Mesenchymal stem cell (in vitro differentiated cells and primary cell): ENCODE results near the gene KIF25.

Source experiments
- DNase-seq: peaks from one replicate; pipeline ENCODE4 v3.0.0-alpha.2; 2013
- H2AFZ ChIP-seq: one replicate; pipeline ENCODE4 v1.6.1; 2013; ENCODE audit warnings: low read depth, mild to moderate bottlenecking, control low read depth, inconsistent platforms, low read length, moderate library complexity
- H2AK5ac ChIP-seq: 2 replicates; pipeline ENCODE4 v1.6.1; 2013; ENCODE audit warnings: low read length, moderate library complexity, mild to moderate bottlenecking, inconsistent platforms; ENCODE audit not compliant: severe bottlenecking
- H2BK120ac ChIP-seq: one replicate; pipeline ENCODE4 v1.6.1; 2013; ENCODE audit warnings: low read depth, mild to moderate bottlenecking, inconsistent platforms, low read length, moderate library complexity
- H2BK12ac ChIP-seq, 2 experiments: one replicate each; pipeline ENCODE4 v1.6.1; 2013; ENCODE audit warnings: inconsistent platforms in 2 of 2, low read length in 2 of 2, mild to moderate bottlenecking in 2 of 2, moderate library complexity in 2 of 2, control low read depth in 1 of 2
- H2BK15ac ChIP-seq: one replicate; pipeline ENCODE4 v1.6.1; 2013; ENCODE audit warnings: mild to moderate bottlenecking, low read depth, inconsistent platforms; ENCODE audit not compliant: poor library complexity, severe bottlenecking
- H2BK5ac ChIP-seq: 2 replicates; pipeline ENCODE4 v1.6.1; 2013; ENCODE audit warnings: low read depth, mild to moderate bottlenecking, low read length, control low read depth, inconsistent platforms; ENCODE audit not compliant: poor library complexity, severe bottlenecking
- H3K14ac ChIP-seq, 2 experiments: one replicate each; pipeline ENCODE4 v1.6.1; 2013; ENCODE audit warnings: inconsistent platforms in 2 of 2, low read length in 2 of 2, control low read depth in 1 of 2, mild to moderate bottlenecking in 1 of 2, moderate library complexity in 1 of 2
- H3K18ac ChIP-seq, 2 experiments: one replicate each; pipeline ENCODE4 v1.6.1; 2013; ENCODE audit warnings: inconsistent platforms in 2 of 2, low read length in 2 of 2, control low read depth in 1 of 2, low read depth in 1 of 2, mild to moderate bottlenecking in 1 of 2
- H3K23ac ChIP-seq, 2 experiments: one replicate each; pipeline ENCODE4 v1.6.1; 2013; ENCODE audit warnings: inconsistent platforms in 2 of 2, low read length in 2 of 2, mild to moderate bottlenecking in 2 of 2, moderate library complexity in 2 of 2, control low read depth in 1 of 2
- H3K27ac ChIP-seq: 2 replicates; pipeline ENCODE4 v1.5.1; 2013; ENCODE audit warnings: mild to moderate bottlenecking, moderate library complexity, low read length, control low read depth, inconsistent platforms; ENCODE audit not compliant: poor library complexity, severe bottlenecking
- H3K27me3 ChIP-seq, 2 experiments: 2 replicates each; pipeline versions ENCODE4 v1.6.1 to v1.7.0; 2013; ENCODE audit warnings: low read length in 2 of 2, mild to moderate bottlenecking in 2 of 2, moderate library complexity in 2 of 2, control low read depth in 1 of 2, inconsistent platforms in 1 of 2; ENCODE audit not compliant: control insufficient read depth in 1 of 2, insufficient read depth in 1 of 2
- H3K36me3 ChIP-seq, 2 experiments: 2 replicates each; pipeline versions ENCODE4 v1.6.1 to v1.7.0; 2013; ENCODE audit warnings: low read length in 2 of 2, control low read depth in 1 of 2, inconsistent platforms in 1 of 2, low read depth in 1 of 2, mild to moderate bottlenecking in 1 of 2; ENCODE audit not compliant: insufficient read depth in 2 of 2, control insufficient read depth in 1 of 2
- H3K4ac ChIP-seq, 2 experiments: one replicate each; pipeline ENCODE4 v1.6.1; 2013; ENCODE audit warnings: inconsistent platforms in 2 of 2, low read length in 2 of 2, mild to moderate bottlenecking in 2 of 2, moderate library complexity in 2 of 2, control low read depth in 1 of 2, low read depth in 1 of 2
- H3K4me1 ChIP-seq: 2 replicates; pipeline ENCODE4 v1.6.1; 2013; ENCODE audit warnings: low read depth, low read length, control low read depth; ENCODE audit not compliant: control insufficient read depth, insufficient read depth
- H3K4me2 ChIP-seq: 2 replicates; pipeline ENCODE4 v1.6.1; 2013; ENCODE audit warnings: low read length, mild to moderate bottlenecking, inconsistent platforms; ENCODE audit not compliant: poor library complexity, severe bottlenecking
- H3K4me3 ChIP-seq, 2 experiments: 2 replicates each; pipeline versions ENCODE4 v1.5.1 to v1.7.0; 2013; ENCODE audit warnings: low read length in 2 of 2, mild to moderate bottlenecking in 2 of 2, control low read depth in 1 of 2, low read depth in 1 of 2; ENCODE audit not compliant: insufficient read depth in 1 of 2
- H3K79me1 ChIP-seq: replicated peaks from 2 replicates; pipeline ENCODE4 v1.6.1; 2013; ENCODE audit warnings: mild to moderate bottlenecking, control low read depth, low read length, inconsistent platforms; ENCODE audit not compliant: poor library complexity, severe bottlenecking
- H3K9ac ChIP-seq: 2 replicates; pipeline ENCODE4 v1.7.0; 2013; ENCODE audit warnings: mild to moderate bottlenecking, low read length, moderate library complexity
- H3K9me3 ChIP-seq: 2 replicates; pipeline ENCODE4 v1.7.0; 2013; ENCODE audit warnings: mild to moderate bottlenecking, low read length; ENCODE audit not compliant: control insufficient read depth
- H4K8ac ChIP-seq: one replicate; pipeline ENCODE4 v1.6.1; 2013; ENCODE audit warnings: inconsistent platforms, mild to moderate bottlenecking, low read length, moderate library complexity
- H4K91ac ChIP-seq: one replicate; pipeline ENCODE4 v1.6.1; 2013; ENCODE audit warnings: mild to moderate bottlenecking, low read length, inconsistent platforms
- WGBS: methylation state at CpG from one replicate; pipeline ENCODE4 v1.1.7; 2013; ENCODE audit warnings: mixed read lengths; 5-methylcytosine and 5-hydroxymethylcytosine counted together

The KIF25 gene

DNA sequence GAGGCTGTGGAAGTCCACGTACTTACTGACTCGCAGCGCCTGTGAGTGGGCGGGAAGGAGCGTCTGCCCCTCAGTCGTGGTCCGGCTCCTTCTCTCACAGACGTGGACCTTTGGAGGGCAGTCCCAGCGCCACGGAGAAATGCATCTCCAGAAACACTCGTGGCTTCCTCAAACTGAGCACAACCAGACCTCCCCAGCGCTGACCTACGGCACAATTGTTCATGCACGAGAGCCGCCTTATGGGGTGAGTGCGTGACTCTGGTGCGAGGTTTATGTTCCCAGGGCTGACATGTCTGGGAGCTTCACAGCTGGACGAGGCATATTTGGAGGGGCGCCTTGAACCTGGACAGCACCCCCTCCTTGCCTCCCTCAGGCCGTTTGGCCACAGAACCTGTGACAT, 51.8 kb downstream of the KIF25 start:
- Histone ChIP-seq H3K4me2 (no peak overlapping the region), H4K8ac (no peak overlapping the region), H3K79me1 (no peaks in the 10 kb centered on the region), H2BK12ac (no peak overlapping the region), H3K23ac (no peak overlapping the region), H2BK15ac (no peak overlapping the region), H3K9ac (no peak overlapping the region), H3K36me3 (no peaks in the 10 kb centered on the region), H2BK120ac (no peak overlapping the region), H2AFZ (no peak overlapping the region), H3K9me3 (no peaks in the 10 kb centered on the region), H3K4me1 (peaks cover 7% of the 10 kb centered on the region), H3K14ac (no peak overlapping the region), H4K91ac (no peak overlapping the region), H2AK5ac (no peak overlapping the region), H3K27me3 (peaks cover 0 to 4% of the 10 kb centered on the region in 2 experiments), H3K4ac (no peak overlapping the region), H2BK5ac (no peak overlapping the region), H3K18ac (no peak overlapping the region), H3K4me3 (no peak overlapping the region), H3K27ac (no peak overlapping the region)
- 93% methylated on average over 19 of the region's 20 CpGs for WGBS
- DNase-seq = no peak

DNA sequence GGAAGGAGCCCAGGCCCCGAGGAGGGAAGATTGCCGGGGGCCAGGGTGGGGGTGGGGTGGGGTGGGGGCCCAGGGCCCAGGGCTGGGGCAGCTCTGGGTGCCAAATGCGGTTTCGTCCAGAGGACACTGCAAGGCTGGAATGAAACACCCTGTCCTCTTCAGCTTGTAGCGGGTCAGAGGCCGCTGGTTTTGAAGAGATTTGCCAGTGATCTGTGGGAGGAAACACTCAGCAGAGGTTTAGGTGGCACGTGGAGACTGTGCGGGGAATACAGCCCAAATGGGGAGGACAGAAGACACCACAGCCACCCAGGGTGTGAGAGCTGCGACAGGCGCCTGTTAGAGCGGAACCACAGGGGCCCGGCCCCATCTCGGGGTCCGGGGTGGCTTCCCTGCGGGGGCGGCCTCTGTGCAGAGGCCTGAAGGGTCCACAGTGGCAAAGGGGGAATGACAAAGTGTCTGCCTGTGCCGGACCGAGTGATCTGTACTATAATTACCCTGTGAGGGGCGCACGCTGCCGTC, 52.3 kb downstream of the KIF25 start:
- Histone ChIP-seq H2AFZ (no peak overlapping the region), H2BK12ac (peak overlapping the region in 1 of 2 experiments; percentile 15), H3K9ac (no peak overlapping the region), H3K23ac (no peak overlapping the region), H3K18ac (no peak overlapping the region), H3K79me1 (no peaks in the 10 kb centered on the region), H3K4me3 (no peak overlapping the region), H3K4me1 (peaks cover 8% of the 10 kb centered on the region), H2AK5ac (no peak overlapping the region), H4K91ac (no peak overlapping the region), H4K8ac (no peak overlapping the region), H3K27ac (no peak overlapping the region), H2BK15ac (no peak overlapping the region), H3K14ac (no peak overlapping the region), H3K27me3 (peaks cover 0 to 4% of the 10 kb centered on the region in 2 experiments), H3K4me2 (no peak overlapping the region), H3K9me3 (no peaks in the 10 kb centered on the region), H2BK5ac (no peak overlapping the region), H3K36me3 (no peaks in the 10 kb centered on the region), H3K4ac (no peak overlapping the region), H2BK120ac (no peak overlapping the region)
- DNase-seq = no peak
- WGBS = 88% methylated on average over 21 of the region's 21 CpGs

DNA sequence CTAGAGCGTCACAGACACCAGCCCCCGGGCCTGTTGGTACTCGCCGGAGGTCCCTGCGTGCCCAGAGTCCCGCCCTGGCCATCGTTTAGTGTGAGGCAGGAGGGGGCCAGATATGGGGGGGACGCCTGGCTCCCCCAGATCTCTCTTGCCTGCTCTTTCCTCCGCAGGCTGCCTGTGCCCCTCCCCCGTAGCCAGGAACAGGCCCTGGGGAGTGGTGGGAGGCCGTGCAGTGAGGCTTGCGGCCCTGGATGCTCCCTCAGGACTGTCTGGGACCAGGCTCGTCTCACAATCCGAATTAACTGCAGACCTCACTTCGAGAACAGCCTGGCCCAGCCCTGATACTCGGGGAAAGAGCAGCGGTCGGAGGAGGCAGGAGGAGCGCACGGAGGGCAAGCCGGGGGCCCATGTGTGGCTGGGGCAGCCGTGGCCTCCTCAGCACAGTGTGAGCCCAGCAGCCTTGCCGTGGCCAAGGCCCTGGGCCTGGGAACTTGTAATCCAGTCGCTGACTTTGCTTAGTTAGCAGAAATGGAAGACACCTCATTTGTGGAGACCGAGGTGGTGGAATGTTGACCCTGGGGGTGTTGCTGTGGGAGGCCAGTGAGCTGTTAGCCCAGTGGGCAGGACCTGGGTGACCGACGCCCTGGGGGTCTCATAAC, 52.9 kb downstream of the KIF25 start:
- H3K9me3 ChIP-seq = no peaks in the 10 kb centered on the region
- H3K4me2 ChIP-seq = no peak overlapping the region
- peak overlapping the region in 1 of 2 experiments; percentile 58 for H2BK12ac ChIP-seq
- no peak overlapping the region for H3K4ac ChIP-seq
- no peak overlapping the region for H3K9ac ChIP-seq
- no peak overlapping the region for H3K18ac ChIP-seq
- H2AFZ ChIP-seq = no peak overlapping the region
- H3K27ac ChIP-seq = no peak overlapping the region
- no peak overlapping the region for H2BK120ac ChIP-seq
- H4K8ac ChIP-seq = no peak overlapping the region
- WGBS = 90% methylated on average over 25 of the region's 27 CpGs
- H2BK15ac ChIP-seq = no peak overlapping the region
- peak overlapping the region in 1 of 2 experiments; percentile 63 for H3K14ac ChIP-seq
- DNase-seq = no peak
- no peaks in the 10 kb centered on the region for H3K79me1 ChIP-seq
- no peak overlapping the region for H2BK5ac ChIP-seq
- H3K36me3 ChIP-seq = no peaks in the 10 kb centered on the region
- peaks cover 0 to 4% of the 10 kb centered on the region in 2 experiments for H3K27me3 ChIP-seq
- peaks cover 8% of the 10 kb centered on the region for H3K4me1 ChIP-seq
- H2AK5ac ChIP-seq = no peak overlapping the region
- no peak overlapping the region for H3K23ac ChIP-seq
- H3K4me3 ChIP-seq = no peak overlapping the region
- H4K91ac ChIP-seq = no peak overlapping the region

DNA sequence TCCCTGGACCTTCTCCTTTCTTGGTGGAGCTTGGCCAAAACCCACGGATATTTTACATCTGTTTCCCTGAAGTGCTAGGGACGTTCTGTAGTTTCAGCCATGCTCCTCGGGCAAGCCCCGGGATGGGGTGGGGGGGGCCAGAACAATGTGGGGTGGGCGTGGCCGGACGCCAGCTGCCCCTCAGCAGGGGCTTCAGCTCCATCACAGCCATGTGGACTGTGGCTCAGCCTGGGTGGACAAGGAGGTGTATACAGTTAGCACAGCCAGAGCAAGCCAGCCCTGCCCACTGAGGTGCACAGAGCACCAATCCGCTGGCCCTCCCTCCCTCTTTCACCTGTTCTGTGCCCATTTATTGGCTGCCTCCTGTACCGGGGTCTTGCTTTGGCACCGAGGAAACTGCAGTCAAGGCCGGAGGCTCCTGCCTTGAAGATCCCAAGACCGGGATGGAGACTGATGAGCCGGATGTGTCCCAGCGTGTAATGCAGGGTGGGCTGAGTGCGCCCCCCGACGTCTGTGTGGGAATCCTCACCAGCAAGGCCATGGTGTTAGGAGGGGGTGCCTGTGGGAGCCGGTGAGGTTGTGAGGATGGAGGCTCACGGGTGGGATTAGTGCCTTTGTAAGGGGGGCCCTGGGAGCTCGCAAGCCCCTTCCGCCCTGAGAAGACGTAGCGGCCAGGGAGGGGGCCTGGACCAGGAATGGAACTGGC, 53.6 kb downstream of the KIF25 start:
- no peak overlapping the region for H4K8ac ChIP-seq
- peak overlapping the region; percentile 18 for H4K91ac ChIP-seq
- H3K79me1 ChIP-seq = no peaks in the 10 kb centered on the region
- H2BK120ac ChIP-seq = no peak overlapping the region
- H3K23ac ChIP-seq = no peak overlapping the region
- no peak overlapping the region for H3K18ac ChIP-seq
- H3K9me3 ChIP-seq = no peaks in the 10 kb centered on the region
- H3K4me3 ChIP-seq = no peak overlapping the region
- H3K27ac ChIP-seq = no peak overlapping the region
- H2BK5ac ChIP-seq = no peak overlapping the region
- no peak for DNase-seq
- no peak overlapping the region for H2BK12ac ChIP-seq
- H3K4me1 ChIP-seq = peaks cover 6% of the 10 kb centered on the region
- H3K36me3 ChIP-seq = no peaks in the 10 kb centered on the region
- H3K4ac ChIP-seq = no peak overlapping the region
- no peak overlapping the region for H2AK5ac ChIP-seq
- H3K9ac ChIP-seq = no peak overlapping the region
- H3K14ac ChIP-seq = no peak overlapping the region
- peak overlapping the region; percentile 78 for H2BK15ac ChIP-seq
- peaks cover 0 to 4% of the 10 kb centered on the region in 2 experiments for H3K27me3 ChIP-seq
- no peak overlapping the region for H3K4me2 ChIP-seq
- WGBS = 88% methylated on average over 23 of the region's 23 CpGs
- H2AFZ ChIP-seq = no peak overlapping the region
